Activated CD8-positive, alpha-beta memory T cell treated with anti-CD3 and anti-CD28 coated beads for 24 hours (primary cell): ENCODE results near the gene TMEM203.

Experiments used
- DNase-seq: peaks from one replicate; pipeline ENCODE4 v3.0.0-alpha.2; 2020

TMEM203 gene

DNA sequence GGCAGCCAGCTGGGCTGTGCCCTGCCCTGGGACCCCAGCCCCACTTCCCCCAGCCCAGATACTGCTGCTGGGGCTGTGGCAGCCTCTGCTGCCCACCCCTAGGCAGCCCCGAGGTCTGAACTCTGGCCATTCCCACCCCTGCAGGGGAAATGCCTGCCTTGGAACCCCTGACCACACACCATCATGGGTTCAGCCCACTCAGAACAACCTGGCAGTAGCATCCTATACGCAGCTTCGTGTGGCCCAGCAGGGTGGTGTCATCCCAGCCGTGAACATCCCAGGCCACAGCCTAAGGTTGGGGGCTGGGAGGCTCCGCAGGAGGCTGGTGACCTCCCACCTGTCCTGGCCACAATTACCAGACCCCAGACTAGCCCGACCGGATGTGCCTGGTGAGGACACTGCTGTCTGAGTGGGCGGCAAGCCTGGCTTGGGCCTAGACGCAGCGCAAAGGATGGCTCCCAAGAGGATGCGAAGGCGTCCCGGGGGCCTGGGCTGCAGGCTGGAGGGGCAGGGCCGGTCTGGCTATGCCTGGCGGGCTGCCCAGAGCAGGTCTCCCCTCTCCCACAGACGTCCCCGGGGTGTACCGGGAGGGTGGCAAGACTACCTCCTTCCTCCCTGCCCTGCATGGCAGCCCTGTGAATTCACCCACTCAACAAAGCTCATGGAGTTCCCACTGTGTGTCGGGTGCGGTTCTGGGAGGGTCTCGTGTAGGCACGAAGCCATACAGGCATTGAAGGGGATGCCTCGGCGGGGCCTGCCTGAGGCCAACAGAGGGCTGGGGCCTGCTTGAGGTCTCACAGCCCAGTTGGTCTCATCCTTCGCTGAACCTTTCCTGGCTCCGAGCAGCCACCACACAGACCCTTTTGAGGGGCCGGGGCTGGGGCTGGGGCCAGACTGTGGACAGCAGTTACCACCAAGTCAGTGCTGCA is 23.8 kb upstream of the TMEM203 start:
- no peak for DNase-seq

DNA sequence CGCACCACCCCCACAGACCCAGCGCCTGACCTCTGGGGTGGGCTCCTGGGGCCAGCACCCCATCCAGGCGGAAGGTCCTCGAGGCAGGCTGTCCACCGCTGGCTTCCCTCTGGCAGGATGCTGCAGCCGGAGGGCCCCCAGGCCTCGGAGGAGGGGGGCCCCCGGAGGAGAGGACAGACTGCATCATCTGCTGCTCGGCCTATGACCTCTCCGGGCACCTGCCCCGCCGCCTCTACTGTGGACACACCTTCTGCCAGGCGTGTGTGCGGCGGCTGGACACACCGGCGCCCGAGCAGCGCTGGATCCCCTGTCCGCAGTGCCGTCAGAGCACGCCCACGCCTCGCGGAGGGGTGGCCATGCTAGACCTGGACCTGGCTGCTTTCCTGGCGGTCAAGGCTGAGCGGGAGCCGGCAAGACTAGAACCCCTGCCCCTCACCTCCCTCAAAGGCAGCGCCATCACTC is 23.1 kb upstream of the TMEM203 start:
- no peak for DNase-seq

GRCh38 chr9:137227853-137228505 is 22.5 kb upstream of the TMEM203 start:
- DNase-seq, result no peak

DNA sequence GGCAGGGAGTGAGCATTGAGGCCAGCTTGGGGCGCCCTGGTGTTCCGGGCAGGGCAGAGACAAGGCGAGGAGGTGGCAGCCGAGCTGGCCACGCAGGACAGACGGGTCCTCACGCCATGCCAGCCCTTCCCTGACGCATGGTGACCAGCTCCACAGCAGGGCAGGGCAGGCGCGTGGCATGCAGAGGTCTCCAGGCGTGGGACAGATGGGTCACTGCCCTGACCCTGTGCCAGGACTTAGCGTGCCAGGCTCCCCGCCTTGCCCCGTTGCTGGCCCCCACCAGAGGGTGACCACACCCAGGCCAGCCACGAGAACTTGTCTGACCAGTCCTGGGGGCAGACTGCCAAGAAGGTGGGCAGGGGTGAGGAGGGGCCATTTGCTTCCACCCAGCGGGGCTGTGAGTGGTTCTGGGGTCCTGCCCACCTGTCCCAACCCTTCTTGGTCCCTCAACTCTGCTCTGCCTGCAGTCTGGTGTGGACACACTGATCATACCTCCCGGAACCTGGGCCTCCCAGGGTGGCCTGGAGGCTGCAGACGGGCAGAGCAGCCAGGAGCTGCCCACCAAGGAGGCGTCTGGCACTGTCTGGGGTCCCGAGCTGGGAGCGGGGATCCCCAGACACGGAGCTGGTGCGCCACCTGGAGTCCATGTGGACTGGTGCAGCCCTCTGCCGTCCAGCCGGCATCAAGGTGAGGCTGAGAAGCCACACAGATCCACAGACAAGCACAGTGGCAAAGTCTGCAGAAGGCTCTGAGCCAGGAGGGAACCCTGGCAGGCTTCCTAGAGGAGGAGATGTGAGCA is 21.8 kb upstream of the TMEM203 start, which contains the start of gene RNF224:
Gene RNF224, plus strand, starts transcription at position 449 of the 799 bp plus-strand sequence. CDS start 834 bp downstream, outside the sequence.
- peak; percentile 92 for DNase-seq

DNA sequence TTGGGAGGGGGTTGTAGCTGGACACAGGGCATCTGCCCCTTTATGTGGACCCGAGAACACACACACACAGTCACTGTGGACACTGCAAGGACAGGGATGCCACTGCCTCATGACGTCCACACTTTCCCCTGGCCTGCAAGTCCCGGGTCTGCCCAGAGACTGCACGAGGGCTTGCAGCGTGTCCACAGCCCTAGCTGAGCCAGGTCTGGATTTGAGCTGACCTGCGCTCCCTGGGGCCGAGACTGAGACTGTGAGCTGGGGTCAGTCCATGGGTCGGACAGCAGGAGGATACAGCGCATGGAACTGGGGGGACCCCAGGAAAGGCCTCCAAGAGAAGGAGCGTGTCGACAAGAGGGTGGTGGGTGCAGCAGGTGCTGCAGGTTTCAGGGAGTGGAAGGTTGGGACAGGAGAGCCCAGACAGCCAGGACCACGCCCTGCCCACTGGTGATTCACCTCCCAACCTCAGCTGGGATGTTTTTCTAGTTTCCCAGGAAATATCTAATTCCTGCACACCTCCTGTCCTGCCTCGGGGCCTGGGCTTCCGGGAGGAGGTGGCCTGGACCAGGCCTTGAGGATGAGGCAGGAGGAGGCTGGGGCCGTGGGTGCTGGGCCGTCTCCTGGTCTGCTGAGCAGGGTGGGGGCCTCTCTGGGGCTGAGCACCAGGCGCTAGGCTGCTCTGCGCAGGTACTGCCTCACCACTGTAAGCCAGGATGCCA is 21.0 kb upstream of the TMEM203 start:
- DNase-seq, result no peak

GRCh38 chr9:137225699-137226331 is 20.4 kb upstream of the TMEM203 start:
- no peak for DNase-seq

- no peak for DNase-seq
These were observed 19.6 kb upstream of the TMEM203 start, which contains the start of gene CYSRT1 for GRCh38 chr9:137224830-137225694. TSS of gene CYSRT1 (plus strand) at chr9:137225174. CDS start at chr9:137225622, 448 bp downstream.

GRCh38 chr9:137223078-137223970 is 17.9 kb upstream of the TMEM203 start:
- DNase-seq, result peak; percentile 98

DNA sequence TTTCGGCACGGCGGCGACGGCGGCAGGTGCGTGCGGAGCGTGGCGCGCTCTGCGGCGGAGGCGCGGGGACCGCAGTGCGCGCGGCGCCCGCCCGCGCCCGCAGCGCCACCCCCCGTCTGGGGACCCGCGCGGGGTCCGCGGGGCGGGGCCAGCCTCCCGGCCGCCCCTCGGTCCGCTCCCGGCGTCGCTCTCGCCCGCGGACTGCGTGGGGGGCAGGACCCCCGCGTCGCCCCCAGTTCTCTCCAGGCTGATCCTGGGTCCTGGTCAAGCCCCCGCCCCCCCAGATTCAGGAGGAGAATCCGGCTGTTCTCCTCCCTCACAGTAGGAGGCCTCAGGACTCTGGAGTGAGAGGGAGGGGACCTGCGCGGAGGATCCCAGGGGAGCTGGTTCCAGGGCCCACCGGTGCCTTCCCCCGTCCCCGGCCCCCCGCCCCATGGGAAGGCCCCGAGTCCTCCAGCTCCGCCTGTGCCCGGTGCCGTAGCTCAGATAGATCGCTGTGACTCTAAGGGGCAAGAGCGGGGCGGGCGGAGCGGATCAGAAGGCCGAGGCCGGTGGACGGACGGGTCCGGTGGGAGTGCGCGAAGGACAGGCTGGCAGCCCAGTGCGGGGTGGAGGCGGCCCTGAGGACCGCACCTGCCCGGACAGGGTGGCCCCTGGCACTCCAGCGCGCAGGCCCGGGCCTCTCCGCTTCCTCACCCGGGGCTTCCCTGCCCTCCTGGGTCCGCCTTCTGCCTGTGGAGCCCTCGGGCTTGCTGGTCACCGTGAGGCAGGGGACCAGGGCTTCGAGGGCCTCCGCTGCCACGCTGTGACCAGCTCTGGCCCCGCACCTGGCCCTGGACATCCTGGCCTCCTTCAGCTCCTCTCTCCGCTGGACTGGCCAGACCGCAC is 17.0 kb upstream of the TMEM203 start, which contains the start of gene RNF208:
Gene RNF208, minus strand, starts transcription at position 51 of the 888 bp plus-strand sequence. CDS start 1,028 bp downstream, outside the sequence.
- peak; percentile 76 for DNase-seq

GRCh38 chr9:137221506-137222111 is 16.2 kb upstream of the TMEM203 start:
- no peak for DNase-seq

DNA sequence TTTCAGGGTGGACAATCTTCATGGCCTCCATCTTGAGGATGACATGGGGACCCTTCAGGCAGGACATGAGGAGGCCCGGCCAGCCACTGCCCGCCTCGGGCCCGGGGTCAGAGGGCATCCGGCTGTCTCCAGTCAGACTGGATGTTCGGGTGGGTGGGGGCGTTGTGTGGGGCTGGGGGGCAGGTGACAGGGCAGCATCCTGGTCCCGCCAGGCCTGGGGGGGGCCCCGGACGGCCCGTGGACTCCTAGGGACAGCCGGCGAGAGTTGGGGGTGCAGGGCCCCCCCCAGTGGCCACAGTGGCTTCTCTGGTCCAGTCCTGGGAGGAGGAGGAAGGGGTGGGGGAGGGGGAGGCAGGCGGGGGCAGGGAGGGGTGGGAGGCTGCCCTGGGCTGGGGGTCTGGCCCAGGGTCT is 15.7 kb upstream of the TMEM203 start:
- DNase-seq, result no peak

DNA sequence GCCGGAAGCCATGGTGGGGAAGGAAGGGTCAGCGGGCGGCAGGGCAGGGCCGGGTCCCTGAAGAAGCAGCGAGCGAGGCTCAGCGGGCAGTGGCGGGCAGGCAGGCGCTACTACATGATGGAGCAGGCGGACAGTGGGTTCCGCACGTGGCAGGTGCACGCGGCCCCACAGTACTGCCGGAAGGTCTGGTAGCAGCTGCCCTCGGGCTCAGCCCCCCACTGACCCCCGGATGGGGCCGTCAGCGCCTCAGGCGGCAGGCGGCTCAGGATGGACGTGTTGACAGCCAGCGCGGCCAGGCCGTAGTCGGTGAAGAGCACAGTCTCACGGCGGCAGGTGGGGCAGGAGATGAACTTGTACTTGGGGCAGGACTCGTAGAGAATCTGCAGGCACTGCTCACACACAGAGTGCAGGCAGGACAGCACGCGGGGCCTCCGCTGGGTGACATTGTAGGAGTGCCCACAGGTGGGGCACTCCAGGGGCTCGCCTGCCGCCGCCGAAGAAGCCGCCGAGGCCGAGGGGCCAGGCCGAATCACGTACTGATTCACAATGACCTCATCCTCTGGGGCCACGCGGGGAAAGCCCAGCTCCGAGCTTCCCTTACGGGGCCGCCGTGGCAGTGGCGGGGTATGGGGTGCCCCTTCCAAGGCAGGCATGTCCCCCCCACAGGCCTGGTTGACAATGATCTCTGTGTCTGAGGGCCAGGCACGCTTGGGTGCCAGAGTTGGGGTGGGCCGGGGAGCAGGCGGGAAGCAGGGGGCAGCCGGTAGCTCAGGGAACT is 15.1 kb upstream of the TMEM203 start:
- no peak for DNase-seq

DNA sequence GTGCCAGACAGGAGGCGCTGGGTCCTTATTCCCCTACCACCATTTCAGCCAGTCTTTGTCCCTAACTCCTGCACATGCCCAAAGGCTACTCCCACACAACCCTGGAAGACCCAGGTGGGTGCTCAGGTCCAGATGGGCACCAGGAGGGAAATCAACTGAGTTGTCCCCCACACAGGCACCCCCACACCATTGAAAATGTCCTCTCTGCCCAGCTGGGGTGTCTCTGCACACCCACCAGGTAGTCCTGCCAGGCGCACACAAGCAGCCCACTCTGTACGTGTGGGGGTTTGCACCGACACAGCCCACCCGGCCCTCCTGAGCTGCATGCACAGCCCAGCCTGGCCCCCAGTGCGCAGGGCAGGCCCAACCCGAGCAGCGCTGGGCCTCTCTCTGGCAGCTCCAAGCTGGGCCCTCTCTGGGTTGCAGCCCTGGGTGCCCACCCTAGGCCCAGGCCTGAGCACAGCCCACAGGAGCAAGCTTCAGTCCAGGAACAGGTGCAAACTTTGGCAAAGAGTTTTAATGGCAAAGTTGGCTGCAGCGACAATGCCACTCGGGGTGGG is 14.4 kb upstream of the TMEM203 start:
- no peak for DNase-seq

DNA sequence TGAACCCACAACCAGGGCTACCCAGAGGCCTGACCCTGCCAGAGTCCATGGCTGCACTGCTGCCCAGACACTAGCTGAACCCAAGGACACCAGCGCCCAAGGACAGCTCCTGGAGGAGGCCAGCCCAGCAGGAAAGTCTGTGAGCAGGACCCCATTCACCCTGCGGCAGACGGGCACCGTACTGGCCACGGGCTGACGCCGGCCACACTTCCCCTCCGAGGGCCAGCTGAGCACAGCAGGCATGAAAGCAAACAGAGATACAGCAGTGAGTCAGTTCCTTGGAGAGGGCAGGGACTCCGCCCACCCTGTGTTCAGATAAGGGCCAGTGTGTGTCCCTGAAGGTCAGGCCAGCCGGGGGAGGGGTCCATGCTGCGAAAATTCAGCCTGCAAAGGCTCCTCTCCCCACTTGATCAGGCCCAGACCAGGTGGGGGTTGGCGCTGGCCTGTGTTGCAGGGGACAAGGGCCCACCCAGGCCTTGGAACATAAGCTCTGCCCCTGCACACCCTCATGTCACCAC is 13.4 kb upstream of the TMEM203 start:
- DNase-seq, result no peak

GRCh38 chr9:137218212-137218753 is 12.8 kb upstream of the TMEM203 start:
- DNase-seq, result no peak
